Measurements from ENCODE around the gene ATP10B. TPM values are rescaled to one million over a fixed set of nuclear protein-coding genes. Genes with fewer than 3 reads are reported as not detected.

ATP10B gene
- total and polyA plus RNA-seq, 2 of the 8 experiments (the other 6 are each of a cell fraction or from before 2014, with no cell fraction given) = 0.06 to 0.11 TPM

- Histone ChIP-seq H2AK5ac (ENCODE audit: low read depth, low read length) (no peak overlapping the region), H3K79me1 (ENCODE audit: low read depth, low read length) (no peaks in the 10 kb centered on the region), H4K20me1 (replicated peaks in 1 of 2; ENCODE audit: control insufficient read depth in 1 of 2, insufficient read depth in 2 of 2, low read length in 2 of 2) (no peaks in the 10 kb centered on the region), H2BK15ac (ENCODE audit: low read length) (no peak overlapping the region), H3K79me2 (ENCODE audit: control insufficient read depth in 1 of 2, insufficient read depth in 2 of 2, low read length in 2 of 2) (no peaks in the 10 kb centered on the region), H3K4ac (replicated peaks; ENCODE audit: insufficient read length, low read depth, low read length) (no peak overlapping the region), H3K56ac (replicated peaks; ENCODE audit: insufficient read length, low read depth, low read length) (no peak overlapping the region), H2BK120ac (replicated peaks; ENCODE audit: low read depth, low read length) (no peak overlapping the region), H3K27ac (ENCODE audit: low read depth, low read length) (no peak overlapping the region), H3K14ac (ENCODE audit: insufficient read length) (no peak overlapping the region), H2BK20ac (ENCODE audit: low read length) (no peak overlapping the region), H3K27me3 (replicated peaks in 1 of 4; ENCODE audit: control insufficient read depth in 3 of 4, extremely low read depth in 1 of 4, insufficient read depth in 3 of 4, low read length in 3 of 4) (peaks cover 0 to 1% (median 0%) of the 10 kb centered on the region in 4 experiments; a peak in 1 of 7 replicates), H2BK5ac (ENCODE audit: low read depth, low read length) (no peak overlapping the region), H3K4me1 (replicated peaks in 1 of 4; ENCODE audit: control insufficient read depth in 3 of 4, insufficient read depth in 4 of 4, low read length in 3 of 4) (peaks cover 0 to 4% (median 0%) of the 10 kb centered on the region in 4 experiments; a peak in 2 of 7 replicates), H4K5ac (ENCODE audit: insufficient read length, low read depth, low read length) (no peak overlapping the region), H3K23me2 (ENCODE audit: low read depth, low read length) (no peaks in the 10 kb centered on the region), H3K23ac (ENCODE audit: insufficient read length) (no peak overlapping the region), H3K4me3 (ENCODE audit: extremely low read depth in 1 of 4, insufficient read depth in 2 of 4, low read depth in 3 of 4, low read length in 4 of 4) (no peak overlapping the region), H2BK12ac (ENCODE audit: low read depth, low read length) (no peak overlapping the region), H4K91ac (replicated peaks; ENCODE audit: insufficient read length, low read length) (no peak overlapping the region), H3K4me2 (ENCODE audit: insufficient read depth in 1 of 2, low read depth in 2 of 2, low read length in 2 of 2) (no peak overlapping the region), H3K9me3 (ENCODE audit: insufficient read depth in 2 of 2, low read depth in 1 of 2, low read length in 1 of 2) (no peaks in the 10 kb centered on the region), H3K18ac (ENCODE audit: extremely low read depth, low read length) (no peak overlapping the region), H4K8ac (ENCODE audit: extremely low read depth, insufficient read depth, low read length) (no peak overlapping the region), H2AFZ (ENCODE audit: low read length) (no peak overlapping the region), H3K9ac (replicated peaks in 1 of 4; ENCODE audit: extremely low read depth in 1 of 4, low read depth in 3 of 4, low read length in 3 of 4) (no peak overlapping the region), H3K36me3 (ENCODE audit: control insufficient read depth in 2 of 4, insufficient read depth in 4 of 4, low read length in 3 of 4) (no peaks in the 10 kb centered on the region)
- 89% methylated on average over 1 of the region's 1 CpG; no CpG with 5 or more reads in 1 of the 2 experiments for WGBS, 2 experiments (ENCODE audit: extremely low coverage in 1 of 2, insufficient coverage in 1 of 2, insufficient read length in 1 of 2, insufficient replicate concordance in 2 of 2, low coverage in 1 of 2, low lambda C conversion rate in 2 of 2, missing lambda C conversion rate in 1 of 2)
- DNase-seq (ENCODE audit: low read depth in 1 of 2, low spot score in 2 of 2) (no peak), FAIRE-seq (no peak)
- ChIA-PET CTCF (ENCODE audit: partially characterized antibody) (no interaction called here), POLR2A (ENCODE audit: partially characterized antibody) (no interaction called here)
- TF ChIP-seq POLR2A (IDR thresholded peaks at IDR 0.05; ENCODE audit: control extremely low read depth in 1 of 2, low read depth in 2 of 2, low read length in 2 of 2) (no peak), TEAD4 (IDR thresholded peaks at IDR 0.05; ENCODE audit: low read depth, low read length) (no peak), RXRA (IDR thresholded peaks at IDR 0.05; ENCODE audit: insufficient read depth, low read depth, low read length) (no peak), CHD1 (IDR thresholded peaks at IDR 0.05; ENCODE audit: low read depth, low read length) (no peak), ATF2 (IDR thresholded peaks at IDR 0.05; ENCODE audit: low read length) (no peak), NANOG (IDR thresholded peaks at IDR 0.05; ENCODE audit: insufficient read depth, low read depth, low read length, poor library complexity, severe bottlenecking) (no peak), BRCA1 (IDR thresholded peaks at IDR 0.05; ENCODE audit: low read depth, low read length) (no peak), POLR2AphosphoS5 (IDR thresholded peaks at IDR 0.05; ENCODE audit: low read depth, low read length) (no peak), ZNF274 (IDR thresholded peaks at IDR 0.05; ENCODE audit: borderline replicate concordance, extremely low read depth, low read length) (no peak), TBP (IDR thresholded peaks at IDR 0.05; ENCODE audit: low read depth, low read length) (no peak), SIRT6 (IDR thresholded peaks at IDR 0.05; ENCODE audit: low read length) (no peak), CEBPB (IDR thresholded peaks at IDR 0.05; ENCODE audit: low read depth, low read length) (no peak), GTF2F1 (IDR thresholded peaks at IDR 0.05; ENCODE audit: borderline replicate concordance, low read depth, low read length) (no peak), BACH1 (IDR thresholded peaks at IDR 0.05; ENCODE audit: low read length) (no peak), KDM1A (IDR thresholded peaks at IDR 0.05; ENCODE audit: borderline replicate concordance, low read length) (no peak)
These were observed 191.9 kb downstream of the ATP10B start for GRCh38 chr5:160660132-160660531.

Data from H1 (cell line).